ENCODE results near the gene HLA-DPB1. TPM values are rescaled to one million over a fixed set of nuclear protein-coding genes. Genes with fewer than 3 reads are reported as not detected.

The HLA-DPB1 gene
- total RNA-seq, 4 donors from 2014 or later: 10.0 to 68.0 (median 40.4) TPM

DNA sequence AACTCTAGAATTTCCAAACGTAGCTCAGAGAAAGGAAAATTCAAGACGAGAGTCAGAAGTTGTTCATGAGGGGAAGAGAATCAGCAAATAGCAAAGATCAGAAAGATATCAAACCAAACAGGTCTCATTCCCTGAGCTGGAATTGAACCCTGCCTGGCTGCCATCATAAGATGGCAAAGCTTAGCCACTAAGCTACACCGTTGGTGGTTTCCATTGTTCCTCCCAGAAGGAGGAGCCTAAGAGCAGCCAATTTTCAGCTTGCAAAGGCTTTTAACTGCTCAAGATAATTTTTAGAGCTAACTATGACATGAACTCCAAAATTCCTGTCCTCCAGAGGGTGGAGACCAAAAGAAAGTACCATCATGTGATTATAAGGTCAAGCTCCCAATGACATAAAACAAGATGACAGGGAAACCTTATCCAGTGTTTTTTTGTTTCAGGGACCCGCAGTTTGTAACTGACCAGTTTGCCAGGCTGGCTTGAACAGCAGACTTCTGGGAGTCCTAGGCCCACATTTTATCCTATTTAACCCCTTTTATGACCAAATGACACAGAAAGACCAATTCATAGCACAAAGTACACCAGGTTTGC, 60.6 kb downstream of the HLA-DPB1 start:
- in situ Hi-C loops (cut with MboI; ENCODE audit: low pct_ligation_motif_present in 1 of 4, low pct_unique_long_range_greater_than_20kb in 1 of 4, low sequenced_read_pairs in 3 of 4) (no loop called here), intact Hi-C loops (cut with DNase I; ENCODE audit: low total_unique reads) (no loop called here)
- no peaks in the 10 kb centered on the region for H3K9me3 ChIP-seq
- 60 to 68% methylated on average over 3 to 4 of the region's 4 CpGs for WGBS, 2 donors (ENCODE audit: low coverage in 1 of 2)
- H3K27ac ChIP-seq: no peak overlapping the region
- H3K4me1 ChIP-seq: no peaks in the 10 kb centered on the region
- no peak for DNase-seq
- H3K27me3 ChIP-seq: peaks cover 23% of the 10 kb centered on the region
- H3K4me3 ChIP-seq: no peak overlapping the region
- TF ChIP-seq, protein P1, sequence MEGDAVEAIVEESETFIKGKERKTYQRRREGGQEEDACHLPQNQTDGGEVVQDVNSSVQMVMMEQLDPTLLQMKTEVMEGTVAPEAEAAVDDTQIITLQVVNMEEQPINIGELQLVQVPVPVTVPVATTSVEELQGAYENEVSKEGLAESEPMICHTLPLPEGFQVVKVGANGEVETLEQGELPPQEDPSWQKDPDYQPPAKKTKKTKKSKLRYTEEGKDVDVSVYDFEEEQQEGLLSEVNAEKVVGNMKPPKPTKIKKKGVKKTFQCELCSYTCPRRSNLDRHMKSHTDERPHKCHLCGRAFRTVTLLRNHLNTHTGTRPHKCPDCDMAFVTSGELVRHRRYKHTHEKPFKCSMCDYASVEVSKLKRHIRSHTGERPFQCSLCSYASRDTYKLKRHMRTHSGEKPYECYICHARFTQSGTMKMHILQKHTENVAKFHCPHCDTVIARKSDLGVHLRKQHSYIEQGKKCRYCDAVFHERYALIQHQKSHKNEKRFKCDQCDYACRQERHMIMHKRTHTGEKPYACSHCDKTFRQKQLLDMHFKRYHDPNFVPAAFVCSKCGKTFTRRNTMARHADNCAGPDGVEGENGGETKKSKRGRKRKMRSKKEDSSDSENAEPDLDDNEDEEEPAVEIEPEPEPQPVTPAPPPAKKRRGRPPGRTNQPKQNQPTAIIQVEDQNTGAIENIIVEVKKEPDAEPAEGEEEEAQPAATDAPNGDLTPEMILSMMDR (IDR thresholded peaks at IDR 0.05): no peak
- TF ChIP-seq EP300 (IDR thresholded peaks at IDR 0.05; ENCODE audit: low read depth): no peak
- TF ChIP-seq POLR2A (IDR thresholded peaks at IDR 0.05): no peak
- no peak for TF ChIP-seq POLR2AphosphoS5 (IDR thresholded peaks at IDR 0.05)
- H3K36me3 ChIP-seq: no peaks in the 10 kb centered on the region

Other genes starting within 250 kb of the HLA-DPB1 start
- 10 to 100 TPM; 12.3 to 48.2 (median 27.1) TPM for gene TAP2, start 237.3 kb upstream of the HLA-DPB1 start, total RNA-seq
- 10 to 100 TPM in 3 of 4 donors, 1 to 10 TPM in 1; 9.4 to 95.2 (median 72.6) TPM for gene PSMB8, start 231.9 kb upstream of the HLA-DPB1 start, total RNA-seq
- 10 to 100 TPM; 63.2 to 87.9 (median 75.3) TPM for gene TAP1, start 222.3 kb upstream of the HLA-DPB1 start, total RNA-seq
- gene PSMB9, start 221.8 kb upstream of the HLA-DPB1 start, total RNA-seq: 10 to 100 TPM; 14.6 to 44.1 (median 32.9) TPM
- gene HLA-DMB, start 135.0 kb upstream of the HLA-DPB1 start, total RNA-seq: 10 to 100 TPM in 2 of 4 donors, 1 to 10 TPM in 2; 1.8 to 20.8 (median 13.2) TPM
- gene HLA-DMA, start 122.9 kb upstream of the HLA-DPB1 start, total RNA-seq: 10 to 100 TPM in 3 of 4 donors, 1 to 10 TPM in 1; 1.4 to 40.4 (median 20.8) TPM
- gene BRD2, start 107.4 kb upstream of the HLA-DPB1 start, total RNA-seq: 100 to 1,000 TPM; 116 to 612 (median 238) TPM
- gene HLA-DOA, start 66.4 kb upstream of the HLA-DPB1 start, total RNA-seq: 1 to 10 TPM in 3 of 4 donors, under 1 TPM in 1; 0.82 to 7.9 (median 2.6) TPM
- gene HLA-DPA1, start 2.3 kb upstream of the HLA-DPB1 start, total RNA-seq: 10 to 100 TPM in 3 of 4 donors, 1 to 10 TPM in 1; 2.2 to 77.8 (median 28.7) TPM
- under 1 TPM in 3 of 4 donors, not detected in 1; 0.14 to 0.79 (median 0.75) TPM for gene COL11A2, start 116.5 kb downstream of the HLA-DPB1 start, total RNA-seq
- 10 to 100 TPM; 26.9 to 31.9 (median 29.4) TPM for gene RXRB, start 124.7 kb downstream of the HLA-DPB1 start, total RNA-seq
- 10 to 100 TPM; 38.2 to 99.9 (median 60.5) TPM for gene SLC39A7, start 124.9 kb downstream of the HLA-DPB1 start, total RNA-seq
- gene HSD17B8, start 128.7 kb downstream of the HLA-DPB1 start, total RNA-seq: 10 to 100 TPM; 34.3 to 65.7 (median 43.1) TPM
- gene RING1, start 132.5 kb downstream of the HLA-DPB1 start, total RNA-seq: 10 to 100 TPM; 10.8 to 29.9 (median 19.9) TPM
- 10 to 100 TPM; 52.4 to 93.3 (median 63.4) TPM for gene VPS52, start 195.9 kb downstream of the HLA-DPB1 start, total RNA-seq
- gene RPS18, start 196.1 kb downstream of the HLA-DPB1 start, total RNA-seq: 1,000 to 10,000 TPM in 2 of 4 donors, 100 to 1,000 TPM in 2; 773 to 2,238 (median 1,359) TPM
- 10 to 100 TPM; 39.4 to 49.0 (median 41.8) TPM for gene B3GALT4, start 201.1 kb downstream of the HLA-DPB1 start, total RNA-seq
- 10 to 100 TPM; 25.0 to 87.2 (median 55.8) TPM for gene WDR46, start 213.2 kb downstream of the HLA-DPB1 start, total RNA-seq
- 10 to 100 TPM in 3 of 4 donors, not detected in 1; 23.6 to 39.8 (median 28.1) TPM for gene PFDN6, start 213.6 kb downstream of the HLA-DPB1 start, total RNA-seq
- gene RGL2, start 223.0 kb downstream of the HLA-DPB1 start, total RNA-seq: 10 to 100 TPM; 21.3 to 70.3 (median 25.8) TPM
- gene TAPBP, start 238.1 kb downstream of the HLA-DPB1 start, total RNA-seq: 100 to 1,000 TPM; 175 to 423 (median 217) TPM
- gene ZBTB22, start 241.8 kb downstream of the HLA-DPB1 start, total RNA-seq: 10 to 100 TPM; 10.1 to 31.8 (median 17.2) TPM
- gene DAXX, start 247.0 kb downstream of the HLA-DPB1 start, total RNA-seq: 100 to 1,000 TPM in 1 of 4 donors, 10 to 100 TPM in 3; 40.7 to 302 (median 52.6) TPM